GM12801 (cell line): Measurements from ENCODE around the gene PPP6R3.

Experiments
- TF ChIP-seq, protein P1 (sequence below): IDR thresholded peaks from one replicate; pipeline ENCODE4 v1.5.1; 2011; ENCODE audit warnings: control low read depth; ENCODE audit not compliant: insufficient read length; ENCODE audit errors: extremely low read depth

The PPP6R3 gene

DNA sequence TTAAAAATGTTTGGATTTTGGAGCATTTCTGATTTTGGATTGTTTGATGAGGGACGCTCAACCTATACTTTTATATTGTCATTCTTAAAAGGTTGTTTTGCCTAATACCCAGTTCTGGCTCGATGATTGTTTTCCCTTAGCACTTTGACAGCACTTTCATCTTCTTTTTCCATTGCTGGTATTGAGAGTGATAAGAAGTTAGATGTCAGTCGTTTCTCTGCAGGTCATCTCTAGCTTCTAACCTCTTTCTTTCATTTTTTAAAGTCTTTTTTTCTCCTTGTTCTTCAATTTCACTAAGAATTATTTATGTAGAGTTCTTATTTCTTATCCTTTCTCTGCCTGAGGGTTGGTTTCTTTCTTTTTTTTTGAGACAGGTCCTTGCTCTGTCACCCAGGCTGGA, 18.8 kb downstream of the PPP6R3 start:
- TF ChIP-seq, protein P1, sequence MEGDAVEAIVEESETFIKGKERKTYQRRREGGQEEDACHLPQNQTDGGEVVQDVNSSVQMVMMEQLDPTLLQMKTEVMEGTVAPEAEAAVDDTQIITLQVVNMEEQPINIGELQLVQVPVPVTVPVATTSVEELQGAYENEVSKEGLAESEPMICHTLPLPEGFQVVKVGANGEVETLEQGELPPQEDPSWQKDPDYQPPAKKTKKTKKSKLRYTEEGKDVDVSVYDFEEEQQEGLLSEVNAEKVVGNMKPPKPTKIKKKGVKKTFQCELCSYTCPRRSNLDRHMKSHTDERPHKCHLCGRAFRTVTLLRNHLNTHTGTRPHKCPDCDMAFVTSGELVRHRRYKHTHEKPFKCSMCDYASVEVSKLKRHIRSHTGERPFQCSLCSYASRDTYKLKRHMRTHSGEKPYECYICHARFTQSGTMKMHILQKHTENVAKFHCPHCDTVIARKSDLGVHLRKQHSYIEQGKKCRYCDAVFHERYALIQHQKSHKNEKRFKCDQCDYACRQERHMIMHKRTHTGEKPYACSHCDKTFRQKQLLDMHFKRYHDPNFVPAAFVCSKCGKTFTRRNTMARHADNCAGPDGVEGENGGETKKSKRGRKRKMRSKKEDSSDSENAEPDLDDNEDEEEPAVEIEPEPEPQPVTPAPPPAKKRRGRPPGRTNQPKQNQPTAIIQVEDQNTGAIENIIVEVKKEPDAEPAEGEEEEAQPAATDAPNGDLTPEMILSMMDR, result no peak

DNA sequence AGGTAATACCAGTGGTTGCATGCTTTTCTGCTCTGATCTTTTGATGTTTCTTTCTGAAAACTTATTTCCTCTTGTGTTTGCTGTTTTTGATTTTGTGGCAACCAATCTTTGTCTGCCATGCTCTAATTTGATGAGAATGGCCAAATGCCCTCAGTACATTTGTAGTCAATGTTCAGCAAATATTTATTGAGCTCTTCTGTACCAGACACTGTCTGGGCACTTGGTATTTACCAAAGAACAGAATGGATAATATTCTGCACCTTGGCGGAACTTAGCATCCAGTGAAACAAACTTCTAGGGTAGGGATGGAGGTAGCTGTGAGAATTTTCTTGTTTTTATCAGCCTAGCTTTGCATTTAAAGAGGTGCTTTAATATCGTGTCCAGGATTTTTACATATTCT, 19.6 kb downstream of the PPP6R3 start:
- TF ChIP-seq, protein P1, result no peak

DNA sequence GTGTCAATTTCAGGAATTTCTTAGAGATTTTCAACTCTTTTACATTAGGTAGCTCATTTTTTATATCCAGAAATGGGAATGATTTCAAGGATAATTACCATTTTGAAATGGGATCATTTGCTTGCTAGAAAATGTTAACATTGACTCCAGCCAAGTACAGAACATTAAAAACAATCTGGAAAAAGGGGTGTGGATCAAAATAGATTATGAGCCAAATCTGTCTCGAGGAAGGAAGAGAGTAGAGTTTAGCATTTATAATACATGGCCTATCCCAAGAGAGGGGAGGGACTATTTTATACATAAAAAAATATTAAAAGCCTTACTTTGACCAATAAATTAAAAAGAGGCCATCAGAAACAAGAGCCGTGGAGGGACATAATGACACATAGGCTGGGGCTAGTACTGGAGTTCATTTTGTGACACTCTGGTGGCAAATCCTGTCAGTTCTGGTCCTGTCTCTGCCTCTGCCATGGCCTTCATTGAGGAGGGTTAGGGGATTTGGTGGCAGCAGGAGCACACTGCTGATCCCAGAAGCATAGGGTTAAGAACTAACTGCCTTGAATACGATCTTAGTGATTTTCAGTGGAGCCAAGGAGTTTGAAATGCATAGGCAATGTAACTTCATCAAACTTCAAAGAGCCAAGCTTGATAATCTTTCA, 20.4 kb downstream of the PPP6R3 start:
- TF ChIP-seq, protein P1, result no peak

DNA sequence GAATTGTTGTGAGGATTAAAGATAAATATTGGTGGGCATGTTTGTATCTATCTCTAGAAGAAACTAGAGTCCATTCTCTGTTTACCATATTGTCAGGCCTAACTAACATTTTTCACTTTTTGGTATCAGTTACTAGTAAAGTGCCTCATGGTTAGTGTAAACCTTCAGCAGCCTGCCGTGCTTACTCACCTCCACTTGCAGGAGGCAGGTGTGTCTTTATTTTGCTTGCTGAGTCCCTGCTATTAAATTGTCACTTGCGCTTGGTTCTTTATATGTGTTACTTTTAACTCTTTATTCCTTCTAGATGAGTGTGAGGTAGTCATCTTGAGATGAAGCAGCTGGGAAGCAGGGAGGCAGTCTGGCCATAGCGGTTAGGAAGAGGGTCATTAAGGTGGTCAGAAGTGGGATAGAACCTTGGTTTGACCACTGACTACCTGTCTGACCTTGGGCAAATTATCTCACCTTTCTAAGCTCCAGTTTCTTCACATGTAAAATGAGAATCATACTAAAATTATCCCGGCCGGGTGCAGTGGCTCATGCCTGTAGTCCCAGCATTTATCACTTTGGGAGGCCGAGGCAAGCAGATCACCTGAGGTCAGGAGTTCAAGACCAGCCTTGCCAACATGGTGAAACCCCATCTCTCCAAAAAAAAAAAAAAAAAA, 21.2 kb downstream of the PPP6R3 start:
- TF ChIP-seq, protein P1, result no peak

DNA sequence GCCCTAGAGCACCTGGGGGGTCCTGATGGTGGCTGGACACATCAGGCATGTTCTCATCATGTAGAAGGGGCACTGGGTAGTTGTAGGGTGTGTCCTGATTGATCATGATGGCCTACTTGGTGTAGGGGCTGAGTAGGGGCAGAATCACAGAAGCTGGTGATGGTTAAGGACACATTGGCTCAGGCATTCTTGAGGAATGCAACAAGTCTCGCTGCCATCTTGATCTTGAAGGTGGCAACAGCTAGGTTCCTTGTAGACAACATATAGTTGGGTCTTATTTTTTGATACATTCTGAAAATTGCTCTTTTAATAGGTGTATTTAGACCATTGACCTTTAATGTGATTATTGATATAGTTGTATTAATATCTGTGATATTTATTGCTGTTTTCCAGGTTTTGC, 28.1 kb downstream of the PPP6R3 start:
- TF ChIP-seq, protein P1, result no peak

DNA sequence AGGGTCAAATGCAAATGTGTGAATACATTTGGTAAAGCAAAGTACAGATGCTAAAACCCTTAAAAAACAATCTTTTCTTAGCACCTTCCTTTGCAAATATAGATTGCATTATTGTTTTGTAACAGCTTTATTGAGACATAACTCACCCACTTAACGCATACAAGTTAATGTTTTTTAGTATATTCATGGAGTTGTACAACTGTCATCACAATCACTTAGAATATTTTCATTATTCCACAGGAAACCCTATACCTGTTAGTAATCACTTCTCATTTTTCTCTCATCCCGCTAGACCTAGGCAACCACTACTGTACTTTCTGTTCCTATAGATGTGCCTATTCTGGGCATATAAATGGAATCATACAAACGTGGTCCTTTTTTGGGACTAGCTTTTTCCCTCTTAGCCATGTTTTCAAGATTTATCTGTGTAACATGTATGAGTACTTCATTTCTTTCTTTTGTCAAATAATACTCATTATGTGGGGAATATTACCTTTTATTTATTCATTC, 34.7 kb downstream of the PPP6R3 start:
- TF ChIP-seq, protein P1, result no peak

DNA sequence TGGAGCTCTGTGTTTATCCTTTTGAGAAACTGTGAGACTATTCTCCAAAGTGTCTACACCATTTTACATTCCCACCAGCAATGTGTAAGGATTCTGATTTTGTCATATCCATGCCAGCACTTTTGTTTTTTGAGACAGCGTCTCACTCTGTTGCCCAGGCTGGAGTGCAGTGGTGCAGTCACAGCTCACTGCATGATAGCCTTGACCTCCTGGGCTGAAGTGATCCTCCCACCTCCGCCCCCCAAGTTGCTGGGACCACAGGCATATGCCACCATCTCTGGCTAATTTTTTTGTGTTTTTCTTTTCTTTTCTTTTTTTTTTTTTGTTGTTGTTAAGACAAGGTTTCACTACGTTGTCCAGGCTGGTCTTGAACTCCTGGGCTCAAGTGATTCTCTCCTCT, 35.3 kb downstream of the PPP6R3 start:
- TF ChIP-seq, protein P1, result no peak
